ENCODE measurements around the gene CD160.
"Not testable (repeated sequence)": the region's sequence is repeated elsewhere in the genome, so short reads cannot be mapped to it uniquely, and the experiment has no call there.

CD160 gene, protein sequence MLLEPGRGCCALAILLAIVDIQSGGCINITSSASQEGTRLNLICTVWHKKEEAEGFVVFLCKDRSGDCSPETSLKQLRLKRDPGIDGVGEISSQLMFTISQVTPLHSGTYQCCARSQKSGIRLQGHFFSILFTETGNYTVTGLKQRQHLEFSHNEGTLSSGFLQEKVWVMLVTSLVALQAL

GRCh38 chr1:145719230-145720079, at the start of gene CD160:
Gene CD160 (plus strand): TSS chr1:145719499. CDS start chr1:145728328, 8,829 bp downstream.
- in situ Hi-C loops (cut with HindIII; ENCODE audit: low sequenced_read_pairs), result no loop called here

DNA sequence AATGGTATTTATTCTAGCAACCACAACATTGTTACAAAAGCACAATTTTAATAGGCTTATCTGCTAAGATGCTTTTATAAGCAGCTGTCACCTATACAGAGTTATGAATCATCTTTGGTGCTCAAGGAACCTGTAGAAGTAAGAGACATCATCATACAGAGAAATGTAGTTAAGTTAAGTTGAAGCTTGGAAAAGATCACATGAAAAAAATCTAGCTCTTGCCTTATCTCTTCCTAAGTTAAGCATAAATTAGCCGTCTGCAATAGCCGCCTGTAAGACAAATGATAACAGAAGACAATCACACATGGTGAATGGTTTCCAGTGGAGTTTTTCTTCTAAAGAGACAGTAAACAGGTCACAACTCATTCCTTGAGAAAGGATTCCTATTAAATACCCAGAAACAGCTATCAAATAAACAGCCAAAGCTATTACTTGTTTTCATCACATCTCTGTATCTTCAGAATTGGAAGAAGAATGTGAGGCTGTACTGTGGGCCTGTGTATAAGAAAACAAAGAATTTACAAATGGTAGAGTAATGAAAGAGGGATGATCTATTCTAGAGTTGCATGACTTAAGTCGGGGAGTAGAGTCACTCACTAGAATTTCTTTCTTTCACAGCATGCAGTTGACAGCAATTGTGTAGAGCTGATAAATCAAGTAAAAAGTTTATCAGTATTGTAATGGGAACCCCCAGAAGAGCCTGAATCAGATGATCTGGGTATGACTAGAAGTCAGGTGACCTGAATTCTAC, 48.1 kb upstream of the CD160 start:
- in situ Hi-C loops (cut with HindIII; ENCODE audit: low sequenced_read_pairs), result not testable (repeated sequence)

GRCh38 chr1:145673217-145673616, 46.1 kb upstream of the CD160 start:
- in situ Hi-C loops (cut with HindIII; ENCODE audit: low sequenced_read_pairs), result not testable (repeated sequence)

- in situ Hi-C loops (cut with HindIII; ENCODE audit: low sequenced_read_pairs), result not testable (repeated sequence)
Measured at GRCh38 chr1:145684858-145685257, 34.4 kb upstream of the CD160 start.

GRCh38 chr1:145686078-145686477, 33.2 kb upstream of the CD160 start:
- in situ Hi-C loops (cut with HindIII; ENCODE audit: low sequenced_read_pairs), result not testable (repeated sequence)

DNA sequence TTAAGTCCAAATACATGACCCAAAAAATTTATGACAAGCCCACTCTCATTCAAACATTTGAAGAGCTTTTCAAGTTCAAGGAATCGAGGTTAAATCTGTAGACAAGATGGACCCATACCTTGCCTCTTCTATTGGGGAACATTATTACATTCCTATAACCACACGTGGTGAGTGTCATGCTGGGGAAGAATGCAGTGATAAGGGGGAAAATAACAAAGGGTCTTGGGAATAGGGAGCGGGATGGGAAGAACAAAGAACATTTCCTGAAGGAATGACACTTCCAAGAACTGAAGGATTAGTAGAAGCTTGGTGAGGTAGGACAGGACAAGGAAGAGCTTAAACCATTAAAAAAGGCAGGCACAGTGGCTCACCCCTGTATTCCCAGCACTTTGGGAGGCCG, 31.0 kb upstream of the CD160 start:
- in situ Hi-C loops (cut with HindIII; ENCODE audit: low sequenced_read_pairs), result no loop called here

- in situ Hi-C loops (cut with HindIII; ENCODE audit: low sequenced_read_pairs), result no loop called here
Measured at GRCh38 chr1:145688924-145689323, 30.4 kb upstream of the CD160 start.

GRCh38 chr1:145689922-145690321, 29.4 kb upstream of the CD160 start:
- in situ Hi-C loops (cut with HindIII; ENCODE audit: low sequenced_read_pairs), result no loop called here

DNA sequence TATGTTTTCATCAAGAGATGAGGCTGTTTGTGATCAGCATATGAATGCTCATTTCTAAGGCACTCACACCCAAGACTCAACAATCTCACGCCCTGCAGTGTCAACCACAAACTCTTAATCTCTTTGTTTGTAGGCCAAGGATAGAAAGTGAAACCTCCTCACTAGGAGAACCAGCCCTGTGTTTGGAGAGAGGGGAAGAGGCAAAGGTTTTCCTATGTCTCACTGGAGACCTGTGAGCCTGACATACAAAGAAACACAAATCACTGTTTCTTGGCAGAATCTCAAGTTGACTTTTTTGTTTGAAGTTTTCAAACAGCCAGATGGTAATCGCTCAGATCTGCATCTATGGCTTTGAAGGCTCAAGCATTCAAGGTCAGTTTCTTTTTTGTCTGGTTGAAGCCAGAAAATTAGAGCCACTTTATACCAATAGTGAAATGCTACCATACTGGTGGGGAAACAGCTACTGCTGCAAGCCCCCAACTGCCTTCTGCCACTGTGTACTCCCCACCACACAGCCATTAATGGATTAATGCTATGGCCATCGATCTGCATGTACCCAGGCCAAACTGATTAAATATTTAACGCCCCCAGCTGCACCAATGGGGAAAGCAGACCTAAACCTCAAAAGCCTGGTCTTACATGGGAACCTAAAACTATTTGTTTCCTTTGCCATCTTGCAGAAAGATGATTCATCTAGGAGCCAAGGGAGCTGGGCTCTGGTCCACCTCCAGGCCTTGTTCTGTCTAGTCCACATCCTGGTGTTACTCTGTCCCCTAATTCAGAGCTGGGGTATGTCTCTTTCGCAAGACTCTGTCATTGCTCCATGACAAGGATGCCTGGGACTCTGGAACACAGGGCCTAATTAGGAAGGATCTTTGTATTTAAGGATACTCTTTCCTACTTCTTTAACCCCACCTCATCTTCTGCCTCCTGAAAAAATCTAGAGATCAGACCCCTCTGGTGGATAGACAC, 28.4 kb upstream of the CD160 start:
- in situ Hi-C loops (cut with HindIII; ENCODE audit: low sequenced_read_pairs), result no loop called here

DNA sequence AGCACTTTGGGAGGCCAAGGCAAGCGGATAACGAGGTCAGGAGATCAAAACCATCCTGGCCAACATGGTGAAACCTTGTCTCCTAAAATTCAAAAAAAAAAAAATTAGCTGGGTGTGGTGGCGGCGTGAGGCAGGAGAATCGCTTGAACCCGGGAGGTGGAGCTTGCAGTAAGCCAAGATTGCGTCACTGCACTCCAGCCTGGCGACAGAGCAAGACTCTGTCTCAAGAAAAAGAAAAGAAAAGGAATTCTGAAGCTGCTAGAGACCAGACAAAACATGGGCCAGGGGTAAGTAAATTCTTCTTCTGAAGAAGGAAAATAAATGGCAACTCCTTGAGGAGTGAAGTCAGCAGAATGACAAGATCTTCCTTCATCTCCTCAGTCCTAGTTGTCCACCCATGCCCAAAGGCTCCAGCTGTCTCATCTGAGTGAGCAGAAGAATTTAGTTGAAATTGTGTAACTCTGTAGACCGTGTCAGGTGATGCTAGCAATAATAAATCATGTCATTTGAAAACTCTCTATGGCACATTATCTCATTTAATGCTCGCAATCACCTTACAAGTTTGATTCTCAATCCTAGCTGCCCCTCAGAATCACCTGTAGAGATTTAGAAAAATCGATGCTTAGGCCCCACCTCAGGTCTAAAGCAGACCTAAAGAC, 26.4 kb upstream of the CD160 start:
- in situ Hi-C loops (cut with HindIII; ENCODE audit: low sequenced_read_pairs), result no loop called here

DNA sequence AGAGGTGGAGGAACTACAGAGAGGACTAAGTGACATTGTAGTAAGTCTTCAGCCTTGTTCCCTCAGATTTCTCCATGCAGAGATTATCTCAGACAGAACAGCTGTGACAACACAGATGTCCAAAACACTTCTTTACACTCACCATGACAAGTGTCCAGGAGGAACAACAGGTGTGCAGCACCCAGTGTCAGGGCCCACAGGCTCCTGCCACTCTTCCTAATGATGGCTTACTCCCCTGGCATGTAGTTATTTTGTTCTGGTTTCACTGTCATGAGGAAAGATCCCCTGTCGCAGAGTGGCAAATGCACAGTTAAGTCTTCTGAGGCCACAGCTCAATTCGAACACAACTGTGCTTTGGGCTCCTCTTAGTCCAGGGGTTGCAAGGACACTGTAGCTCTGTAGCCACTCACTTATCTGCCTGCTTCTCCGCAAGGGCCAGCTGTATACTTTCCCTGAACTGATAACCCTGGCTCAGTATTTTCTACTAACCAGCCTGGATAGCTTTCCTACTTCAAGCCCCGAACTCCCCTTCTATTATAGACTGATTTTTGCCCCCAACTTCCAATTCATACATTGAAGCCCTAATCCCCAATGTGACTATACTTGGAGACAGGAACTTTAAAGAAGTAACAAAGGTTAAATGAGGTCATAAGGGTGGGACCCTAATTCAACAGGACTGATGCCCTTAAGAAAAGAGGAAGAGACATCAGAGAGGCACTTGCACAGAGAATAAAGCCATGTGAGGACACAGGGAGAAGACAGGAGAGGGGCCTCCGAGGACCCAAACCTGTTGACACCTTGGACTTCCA, 23.3 kb upstream of the CD160 start:
- in situ Hi-C loops (cut with HindIII; ENCODE audit: low sequenced_read_pairs), result no loop called here

DNA sequence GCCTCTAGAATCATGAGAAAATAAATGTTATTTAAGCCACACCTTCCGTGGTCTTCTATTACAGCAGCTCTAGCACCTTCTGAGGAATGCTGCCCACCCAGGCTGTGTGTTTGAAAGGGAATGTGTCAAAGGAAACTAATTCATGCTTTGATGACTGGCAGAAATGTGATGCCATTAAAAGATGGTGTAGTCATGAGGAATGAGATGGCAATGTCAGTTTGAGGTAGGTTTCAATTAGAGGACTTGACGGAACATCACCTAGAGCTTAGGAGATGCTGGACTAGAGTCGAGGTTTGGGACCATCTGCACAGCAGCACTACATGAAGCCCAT, 22.7 kb upstream of the CD160 start:
- in situ Hi-C loops (cut with HindIII; ENCODE audit: low sequenced_read_pairs), result no loop called here

- in situ Hi-C loops (cut with HindIII; ENCODE audit: low sequenced_read_pairs), result loop anchor here (5.0 kb wide), 1 partner anchor 81 kb away; no protein-coding TSS in a partner anchor
Measured at GRCh38 chr1:145701306-145701862, 17.9 kb upstream of the CD160 start.

DNA sequence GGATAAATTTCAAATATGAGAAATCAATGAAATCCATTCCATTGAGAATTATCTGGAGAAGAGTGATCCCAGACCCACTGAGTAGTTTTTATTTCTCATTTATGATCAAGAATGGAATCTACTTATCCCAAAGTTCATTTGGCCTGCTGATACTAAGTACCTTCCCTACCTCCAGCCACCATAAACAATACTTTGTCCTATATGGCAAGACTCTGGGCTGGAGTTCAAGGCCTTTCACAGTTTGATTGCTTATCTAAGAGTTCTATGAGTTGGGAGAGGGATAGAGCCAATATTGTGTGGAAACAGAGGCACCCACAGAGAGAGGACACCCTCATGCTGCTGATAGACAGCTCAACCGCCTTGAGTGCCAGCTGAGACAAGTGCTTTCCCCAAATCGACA, 17.2 kb upstream of the CD160 start:
- in situ Hi-C loops (cut with HindIII; ENCODE audit: low sequenced_read_pairs), result loop anchor here (5.0 kb wide), 1 partner anchor 80 kb away; no protein-coding TSS in a partner anchor

- in situ Hi-C loops (cut with HindIII; ENCODE audit: low sequenced_read_pairs), result loop anchor here (5.0 kb wide), 1 partner anchor 79 kb away; no protein-coding TSS in a partner anchor
Measured at GRCh38 chr1:145702826-145703225, 16.5 kb upstream of the CD160 start.

GRCh38 chr1:145705622-145706021, 13.7 kb upstream of the CD160 start:
- in situ Hi-C loops (cut with HindIII; ENCODE audit: low sequenced_read_pairs), result no loop called here

DNA sequence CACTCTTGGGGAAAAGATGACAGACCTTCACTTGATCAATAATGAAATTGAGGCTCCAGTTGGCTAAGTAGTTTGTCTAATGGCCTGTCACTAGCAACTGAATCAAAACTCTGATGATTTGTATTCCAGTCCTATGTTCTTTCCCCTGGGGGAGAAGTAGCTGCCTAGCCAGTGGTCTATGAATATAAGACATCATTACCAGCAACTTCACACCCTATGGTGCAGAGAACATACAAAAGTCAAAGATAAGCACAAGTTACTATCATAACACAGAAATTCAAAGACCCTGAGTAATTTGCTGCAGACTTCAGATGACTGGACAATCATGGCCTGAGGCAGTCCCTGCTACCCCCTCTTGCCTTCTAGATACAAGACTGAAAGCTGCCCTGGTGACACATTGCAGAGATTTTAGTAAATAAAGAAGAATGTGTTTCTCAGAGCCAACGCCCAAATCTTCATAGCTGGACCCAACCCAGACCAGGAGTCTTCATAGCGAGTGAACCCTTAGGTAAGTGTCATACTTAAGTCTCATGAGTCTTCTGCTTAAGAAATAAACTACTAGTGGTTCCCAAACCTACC, 13.1 kb upstream of the CD160 start:
- in situ Hi-C loops (cut with HindIII; ENCODE audit: low sequenced_read_pairs), result no loop called here

GRCh38 chr1:145707183-145707867, 12.0 kb upstream of the CD160 start, which contains the start of gene PDZK1:
Gene PDZK1 (minus strand): TSS chr1:145707368. CDS start chr1:145688021, 19,347 bp downstream.
- in situ Hi-C loops (cut with HindIII; ENCODE audit: low sequenced_read_pairs), result no loop called here
